SKM-1 treated with dmso at 0.1 percent for 144 hours (cell line): ENCODE results near the gene BTK.
A peak's percentile ranks its signal among the peaks of the same experiment; 100 is the strongest.

Experiments used
- DNase-seq: peaks from one replicate; lab custom pipeline; 2025; ENCODE audit not compliant: unreplicated experiment; lab: John Stamatoyannopoulos, UW

Gene BTK

GRCh38 chrX:101385795-101386541 lies at the start of gene BTK:
Gene BTK, minus strand, starts transcription at chrX:101386191. Its CDS starts 10,907 bp downstream, at chrX:101375284.
- peak; percentile 77 for DNase-seq

GRCh38 chrX:101430457-101431078 lies 44.6 kb upstream of the BTK start:
- DNase-seq = no peak

GRCh38 chrX:101429934-101430333 lies 43.9 kb upstream of the BTK start:
- no peak for DNase-seq

GRCh38 chrX:101427954-101428353 lies 42.0 kb upstream of the BTK start:
- no peak for DNase-seq

GRCh38 chrX:101419489-101419888 lies 33.5 kb upstream of the BTK start:
- no peak for DNase-seq

GRCh38 chrX:101417981-101418841 lies 32.2 kb upstream of the BTK start:
- no peak for DNase-seq

GRCh38 chrX:101417190-101417589 lies 31.2 kb upstream of the BTK start:
- no peak for DNase-seq

- no peak for DNase-seq
Observed at GRCh38 chrX:101416691-101417090, 30.7 kb upstream of the BTK start.

GRCh38 chrX:101415180-101416145 lies 29.5 kb upstream of the BTK start:
- peak; percentile 22 for DNase-seq

GRCh38 chrX:101411984-101412383 lies 26.0 kb upstream of the BTK start:
- DNase-seq = no peak

- DNase-seq = no peak
Observed at GRCh38 chrX:101410461-101410860, 24.5 kb upstream of the BTK start.

- no peak for DNase-seq
Observed at GRCh38 chrX:101409043-101409442, 23.1 kb upstream of the BTK start.

- DNase-seq = no peak
Observed at GRCh38 chrX:101408532-101408841, 22.5 kb upstream of the BTK start.

GRCh38 chrX:101407748-101408531 lies 21.9 kb upstream of the BTK start, which contains the start of the genes GLA and HNRNPH2:
Gene GLA, minus strand, starts transcription at chrX:101407925. Its CDS starts 22 bp downstream, at chrX:101407903.
Gene HNRNPH2, plus strand, starts transcription at chrX:101408222. Its CDS starts 3,767 bp downstream, at chrX:101411989.
- DNase-seq = peak; percentile 94

GRCh38 chrX:101407167-101407747 lies 21.3 kb upstream of the BTK start:
- DNase-seq = peak; percentile 3

GRCh38 chrX:101399825-101400224 lies 13.8 kb upstream of the BTK start:
- no peak for DNase-seq

GRCh38 chrX:101398694-101399093 lies 12.7 kb upstream of the BTK start:
- DNase-seq = no peak

- DNase-seq = no peak
Observed at GRCh38 chrX:101397779-101398178, 11.8 kb upstream of the BTK start.

GRCh38 chrX:101395789-101396188 lies 9.8 kb upstream of the BTK start:
- peak; percentile 51 for DNase-seq
